ENCODE data around the gene IFFO2.

The IFFO2 gene

GRCh38 chr1:18977428-18977827 is 21.0 kb upstream of the IFFO2 start:
- Histone ChIP-seq H3K4me1 (ENCODE audit: insufficient read depth, low read length, poor library complexity, severe bottlenecking) (peaks cover 6% of the 10 kb centered on the region), H3K4me3 (ENCODE audit: low read length, poor library complexity, severe bottlenecking) (no peak overlapping the region), H3K27me3 (ENCODE audit: insufficient read depth, low read length, poor library complexity, severe bottlenecking) (no peaks in the 10 kb centered on the region), H3K9me3 (ENCODE audit: insufficient read depth, low read depth, low read length) (peaks cover 15% of the 10 kb centered on the region; the same call in 1 of the 2 replicates), H3K4me2 (ENCODE audit: low read depth, low read length, poor library complexity, severe bottlenecking) (no peak overlapping the region), H3F3A (ENCODE audit: low read depth) (no peaks in the 10 kb centered on the region), H3K79me2 (ENCODE audit: insufficient read depth, low read length) (no peaks in the 10 kb centered on the region), H3K9ac (ENCODE audit: low read depth, low read length, poor library complexity, severe bottlenecking) (no peak overlapping the region), H3K36me3 (ENCODE audit: insufficient read depth, low read length) (no peaks in the 10 kb centered on the region), H3K9me2 (replicated peaks; ENCODE audit: low read depth, low read length) (no peaks in the 10 kb centered on the region), H2AFZ (ENCODE audit: low read length) (no peak overlapping the region), H4K20me1 (ENCODE audit: insufficient read depth, low read length, poor library complexity, severe bottlenecking) (no peaks in the 10 kb centered on the region)
- no peak for TF ChIP-seq CTCF (conservative IDR thresholded peaks at IDR 0.05; ENCODE audit: low read length)
- no peak for TF ChIP-seq EZH2phosphoT487 (IDR thresholded peaks at IDR 0.05; ENCODE audit: borderline replicate concordance)

GRCh38 chr1:18976096-18976495 is 19.6 kb upstream of the IFFO2 start:
- no peak for TF ChIP-seq EZH2phosphoT487 (IDR thresholded peaks at IDR 0.05; ENCODE audit: borderline replicate concordance)
- TF ChIP-seq CTCF (conservative IDR thresholded peaks at IDR 0.05; ENCODE audit: low read length) = no peak
- Histone ChIP-seq H3K9me3 (ENCODE audit: insufficient read depth, low read depth, low read length) (0 out of 2 replicates have a peak, but pooled peaks cover 10% of the 10 kb centered on the region), H3K79me2 (ENCODE audit: insufficient read depth, low read length) (no peaks in the 10 kb centered on the region), H3F3A (ENCODE audit: low read depth) (no peaks in the 10 kb centered on the region), H4K20me1 (ENCODE audit: insufficient read depth, low read length, poor library complexity, severe bottlenecking) (no peaks in the 10 kb centered on the region), H2AFZ (ENCODE audit: low read length) (no peak overlapping the region), H3K36me3 (ENCODE audit: insufficient read depth, low read length) (no peaks in the 10 kb centered on the region), H3K4me1 (ENCODE audit: insufficient read depth, low read length, poor library complexity, severe bottlenecking) (peaks cover 6% of the 10 kb centered on the region), H3K27me3 (ENCODE audit: insufficient read depth, low read length, poor library complexity, severe bottlenecking) (no peaks in the 10 kb centered on the region), H3K4me3 (ENCODE audit: low read length, poor library complexity, severe bottlenecking) (no peak overlapping the region), H3K9ac (ENCODE audit: low read depth, low read length, poor library complexity, severe bottlenecking) (no peak overlapping the region), H3K4me2 (ENCODE audit: low read depth, low read length, poor library complexity, severe bottlenecking) (no peak overlapping the region), H3K9me2 (replicated peaks; ENCODE audit: low read depth, low read length) (no peaks in the 10 kb centered on the region)

GRCh38 chr1:18974606-18975005 is 18.1 kb upstream of the IFFO2 start:
- no peaks in the 10 kb centered on the region for H3K79me2 ChIP-seq (ENCODE audit: insufficient read depth, low read length)
- no peaks in the 10 kb centered on the region for H3K36me3 ChIP-seq (ENCODE audit: insufficient read depth, low read length)
- H4K20me1 ChIP-seq (ENCODE audit: insufficient read depth, low read length, poor library complexity, severe bottlenecking) = no peaks in the 10 kb centered on the region
- TF ChIP-seq EZH2phosphoT487 (IDR thresholded peaks at IDR 0.05; ENCODE audit: borderline replicate concordance) = no peak
- no peak for TF ChIP-seq CTCF (conservative IDR thresholded peaks at IDR 0.05; ENCODE audit: low read length)
- H3K9me3 ChIP-seq (ENCODE audit: insufficient read depth, low read depth, low read length) = no peaks in the 10 kb centered on the region
- H3K9ac ChIP-seq (ENCODE audit: low read depth, low read length, poor library complexity, severe bottlenecking) = no peak overlapping the region
- H3K27me3 ChIP-seq (ENCODE audit: insufficient read depth, low read length, poor library complexity, severe bottlenecking) = no peaks in the 10 kb centered on the region
- H3K4me3 ChIP-seq (ENCODE audit: low read length, poor library complexity, severe bottlenecking) = no peak overlapping the region
- no peak overlapping the region for H3K4me2 ChIP-seq (ENCODE audit: low read depth, low read length, poor library complexity, severe bottlenecking)
- no peaks in the 10 kb centered on the region for H3F3A ChIP-seq (ENCODE audit: low read depth)
- H3K9me2 ChIP-seq (replicated peaks; ENCODE audit: low read depth, low read length) = no peaks in the 10 kb centered on the region
- peaks cover 6% of the 10 kb centered on the region for H3K4me1 ChIP-seq (ENCODE audit: insufficient read depth, low read length, poor library complexity, severe bottlenecking)
- H2AFZ ChIP-seq (ENCODE audit: low read length) = no peak overlapping the region

All from Loucy (cell line).